HG03432 (cell line): ENCODE results near the gene FAM118B.
A peak's percentile ranks its signal among the peaks of the same experiment; 100 is the strongest.

Experiments
- ATAC-seq: cut with Tn5 transposase; IDR thresholded peaks from one replicate; pipeline ENCODE4 v1.9.1; 2021; ENCODE audit warnings: mild to moderate bottlenecking, moderate library complexity; ENCODE audit not compliant: unreplicated experiment

The FAM118B gene

GRCh38 chr11:126268361-126268707 is 56.8 kb downstream of the FAM118B start:
- ATAC-seq: no peak

DNA sequence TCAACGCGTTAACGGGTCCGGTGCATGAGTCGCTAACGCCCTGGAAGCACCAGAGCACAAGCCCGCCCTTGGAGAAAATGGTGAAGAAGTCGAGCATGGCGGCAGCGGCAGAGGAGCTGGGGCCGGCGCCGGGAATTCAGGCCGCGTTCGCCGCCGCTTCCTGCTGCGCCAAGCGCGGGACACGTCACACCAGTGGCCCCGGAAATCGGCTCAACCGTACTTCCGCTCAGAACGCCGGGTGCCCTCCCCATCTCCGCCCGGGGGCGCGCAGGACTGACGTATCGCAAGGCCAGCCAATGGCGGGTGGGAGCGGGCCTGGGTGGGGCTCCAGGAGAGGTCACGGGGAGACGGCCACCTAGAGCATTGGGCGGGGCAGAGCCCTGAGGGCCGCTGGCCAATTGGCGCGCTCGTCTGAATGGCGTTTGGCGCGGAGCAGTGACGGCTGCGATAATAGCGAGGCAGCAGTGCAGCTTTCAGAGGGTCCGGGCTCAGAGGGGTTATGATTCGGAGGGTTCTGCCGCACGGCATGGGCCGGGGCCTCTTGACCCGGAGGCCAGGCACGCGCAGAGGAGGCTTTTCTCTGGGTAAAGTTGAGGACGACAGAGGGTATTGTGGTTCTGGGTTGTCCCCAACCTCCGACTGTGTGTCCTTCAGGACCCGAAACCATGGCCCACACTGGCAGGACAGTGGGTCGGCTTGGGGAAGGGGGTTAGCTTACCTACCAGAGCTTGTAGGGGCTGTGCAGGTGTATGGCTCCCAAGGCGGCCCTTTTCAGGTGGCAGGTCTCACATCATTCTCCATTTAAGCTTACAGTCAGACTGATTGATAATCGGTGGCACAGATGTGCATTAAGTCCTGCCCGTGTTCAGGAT is 57.4 kb downstream of the FAM118B start, which contains the start of the genes FOXRED1 and SRPRA:
FOXRED1 (plus strand) TSS at position 447 of the 872 bp plus-strand sequence; CDS start at position 500, 53 bp downstream.
SRPRA (minus strand) TSS at position 188 of the 872 bp plus-strand sequence; CDS start at position 97, 91 bp downstream.
- peak; percentile 100 for ATAC-seq

- ATAC-seq: no peak
Observed at GRCh38 chr11:126277322-126277721, 65.7 kb downstream of the FAM118B start.

DNA sequence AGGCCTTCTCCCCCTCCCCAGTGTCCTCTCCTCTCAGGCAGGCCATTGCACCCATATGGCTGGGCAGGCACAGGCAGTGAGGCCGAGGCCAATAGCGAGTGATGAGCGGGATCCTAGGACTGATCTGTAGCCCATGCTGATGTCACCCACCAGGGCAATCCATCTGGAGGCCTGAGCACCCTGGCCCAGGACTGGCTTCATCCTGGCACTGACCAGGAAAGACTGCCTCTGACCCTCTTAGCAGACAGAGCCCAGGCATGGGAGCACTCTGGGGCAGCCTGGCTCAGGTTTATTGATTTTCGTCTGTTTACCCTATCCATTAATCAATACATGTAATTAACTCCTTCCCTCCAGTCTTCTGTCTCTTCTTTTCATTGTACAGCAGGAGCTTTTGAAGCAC is 66.2 kb downstream of the FAM118B start:
- ATAC-seq: no peak

DNA sequence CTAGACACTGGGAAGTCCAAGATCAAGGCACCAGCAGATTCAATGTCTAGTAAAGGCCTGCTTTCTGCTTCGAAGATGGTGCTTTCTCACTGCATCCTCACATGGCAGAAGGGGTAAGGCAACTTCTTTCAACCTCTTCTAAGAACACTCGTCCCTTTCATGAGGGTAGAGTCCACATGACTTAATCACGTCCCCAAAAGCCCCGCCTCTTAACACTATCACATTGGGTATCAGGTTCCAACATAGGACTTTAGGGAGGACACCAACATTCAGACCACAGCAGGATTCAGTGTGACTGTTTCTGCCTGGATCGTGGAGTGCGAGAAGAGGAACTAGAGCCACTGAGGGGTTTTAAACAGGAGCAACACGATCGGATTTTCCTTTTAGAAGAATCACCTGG is 67.6 kb downstream of the FAM118B start:
- no peak for ATAC-seq

DNA sequence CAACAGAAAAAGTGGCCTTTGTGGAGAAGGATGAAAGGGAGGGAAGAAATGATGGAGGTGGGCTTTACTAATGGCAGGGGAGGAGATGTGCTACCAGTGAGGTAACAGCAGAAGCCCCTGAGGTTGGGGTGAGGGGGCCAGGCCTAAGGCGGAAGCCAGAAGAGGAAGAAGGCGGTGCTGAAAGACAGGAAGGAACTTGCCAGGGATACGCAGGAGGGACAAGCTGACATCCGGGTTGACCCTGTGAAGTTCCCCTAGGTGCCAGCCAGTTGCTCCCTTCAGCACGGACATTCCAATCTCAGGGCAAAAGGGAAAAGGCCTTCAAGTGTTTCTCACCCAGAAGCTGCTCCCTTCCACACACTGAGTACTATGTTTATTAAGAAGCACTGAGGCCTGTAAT is 69.0 kb downstream of the FAM118B start:
- no peak for ATAC-seq

DNA sequence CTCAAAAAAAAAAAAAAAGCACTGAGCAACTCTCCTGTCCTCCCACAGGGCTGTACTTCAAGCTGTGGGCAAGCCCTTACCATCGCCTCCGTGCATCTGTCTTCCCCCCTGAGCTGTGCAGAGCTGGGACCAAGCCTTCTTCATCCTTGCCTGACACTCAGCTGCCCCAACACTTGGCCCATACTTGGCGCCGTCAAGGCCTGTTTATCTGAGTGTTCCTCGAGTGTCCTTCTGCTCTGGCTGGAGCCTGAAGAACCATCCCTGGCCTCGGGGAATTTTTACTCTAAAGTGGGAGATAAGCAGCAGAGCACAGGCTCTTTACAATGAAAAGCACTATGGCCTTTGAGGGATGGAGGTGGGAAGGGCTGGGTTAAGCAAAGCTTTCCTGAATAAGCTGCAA is 69.7 kb downstream of the FAM118B start:
- no peak for ATAC-seq

GRCh38 chr11:126281666-126282175 is 70.1 kb downstream of the FAM118B start:
- no peak for ATAC-seq

GRCh38 chr11:126282361-126282735 is 70.8 kb downstream of the FAM118B start:
- ATAC-seq: peak; percentile 29

GRCh38 chr11:126282736-126283591 is 71.4 kb downstream of the FAM118B start, which contains the start of gene TIRAP:
TSS of gene TIRAP (plus strand) at chr11:126283093. CDS start at chr11:126290895, 7,802 bp downstream.
- ATAC-seq: peak; percentile 77

DNA sequence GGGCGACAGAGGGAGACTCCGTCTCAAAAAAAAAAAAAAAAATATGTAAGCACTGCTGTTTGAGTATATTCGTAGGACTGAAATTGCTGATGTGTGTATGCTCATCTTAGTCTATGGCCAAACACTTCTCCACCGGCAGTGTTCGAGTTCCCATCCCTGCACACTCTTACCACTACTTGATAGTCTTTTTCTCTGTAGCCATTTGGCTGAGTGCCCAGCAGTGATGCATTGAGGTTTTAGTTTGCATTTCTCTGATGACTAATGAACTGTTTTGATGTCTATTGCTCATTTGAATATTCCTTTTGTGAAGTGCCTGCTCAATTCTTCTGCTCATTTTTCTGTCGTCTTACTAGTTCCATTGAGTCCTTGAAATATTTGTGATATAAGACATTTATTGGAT is 73.2 kb downstream of the FAM118B start:
- ATAC-seq: peak; percentile 55

GRCh38 chr11:126288237-126288636 is 76.7 kb downstream of the FAM118B start:
- ATAC-seq: no peak

DNA sequence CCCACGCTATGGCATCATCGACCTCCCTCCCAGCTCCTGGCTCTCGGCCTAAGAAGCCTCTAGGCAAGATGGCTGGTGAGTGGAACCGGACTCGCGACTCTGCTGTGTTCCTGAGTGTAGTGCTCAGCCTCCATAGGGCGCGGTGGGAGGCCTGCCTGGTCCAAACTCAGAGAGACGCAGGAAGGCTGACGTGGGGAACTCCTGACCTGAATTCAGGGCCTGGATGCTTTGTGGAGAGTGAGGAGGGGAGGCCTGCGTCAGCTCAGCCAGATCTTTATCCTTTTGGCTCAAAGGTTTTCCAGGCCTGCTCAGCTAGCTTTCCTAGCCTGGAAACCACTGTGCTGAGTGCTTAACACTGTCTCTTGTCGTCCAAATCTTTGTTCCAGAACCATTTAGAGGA is 79.3 kb downstream of the FAM118B start:
- ATAC-seq: no peak

- ATAC-seq: peak; percentile 60
Observed at GRCh38 chr11:126293726-126294125, 82.1 kb downstream of the FAM118B start.

- no peak for ATAC-seq
Observed at GRCh38 chr11:126297004-126297403, 85.4 kb downstream of the FAM118B start.

- peak; percentile 94 for ATAC-seq
Observed at GRCh38 chr11:126303623-126304456, 92.3 kb downstream of the FAM118B start, which contains the start of gene DCPS. TSS of gene DCPS (plus strand) at chr11:126304060. CDS start at chr11:126304081, 21 bp downstream.

DNA sequence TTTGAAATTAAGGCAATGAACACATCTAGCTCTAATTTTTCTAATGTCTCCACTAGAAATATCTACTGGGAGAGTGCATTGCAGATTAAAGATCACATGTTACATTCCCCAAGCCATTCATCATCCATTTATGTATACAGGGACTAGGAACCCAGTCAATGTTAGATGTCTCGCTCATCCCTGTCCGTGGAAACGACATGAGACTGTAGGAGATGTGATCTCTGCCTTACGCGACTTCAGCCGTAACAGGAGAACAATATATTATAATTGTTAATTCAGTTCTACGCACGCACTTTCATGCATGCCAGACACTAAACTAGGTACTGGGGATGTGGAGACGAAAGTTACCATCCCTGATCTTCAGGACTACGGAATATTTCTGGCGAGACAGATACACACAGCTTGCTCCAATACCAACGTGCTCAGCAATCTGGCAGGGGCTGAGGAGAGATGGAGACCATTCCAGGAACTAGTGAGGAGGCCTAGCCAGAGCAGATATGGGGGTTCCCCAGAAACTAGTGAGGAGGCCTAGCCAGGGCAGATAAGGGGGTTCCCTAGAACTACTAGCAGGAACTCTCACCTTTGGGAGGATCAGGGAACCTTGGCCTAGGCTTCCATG is 93.0 kb downstream of the FAM118B start:
- ATAC-seq: peak; percentile 32

DNA sequence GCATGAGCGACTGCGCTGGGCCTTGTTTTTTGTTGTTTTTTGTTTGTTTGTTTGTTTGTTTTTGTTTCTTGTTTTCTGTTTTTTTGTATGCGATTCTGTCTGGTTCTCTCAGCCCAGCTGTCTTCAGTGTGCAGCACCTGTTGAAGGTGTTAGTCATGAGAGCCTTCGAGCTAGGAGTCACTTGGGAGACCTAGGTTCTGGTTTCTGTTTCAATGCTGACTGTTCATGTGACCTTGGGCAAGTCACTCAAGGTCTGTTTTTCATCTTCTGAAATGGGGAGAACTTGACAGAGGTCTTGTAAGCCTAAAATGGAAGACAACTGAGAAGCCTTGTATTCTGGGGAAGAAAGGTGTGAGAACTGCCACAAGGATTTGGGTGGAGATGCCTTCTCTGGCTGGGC is 94.1 kb downstream of the FAM118B start:
- ATAC-seq: peak; percentile 52

GRCh38 chr11:126307706-126308105 is 96.1 kb downstream of the FAM118B start:
- no peak for ATAC-seq

DNA sequence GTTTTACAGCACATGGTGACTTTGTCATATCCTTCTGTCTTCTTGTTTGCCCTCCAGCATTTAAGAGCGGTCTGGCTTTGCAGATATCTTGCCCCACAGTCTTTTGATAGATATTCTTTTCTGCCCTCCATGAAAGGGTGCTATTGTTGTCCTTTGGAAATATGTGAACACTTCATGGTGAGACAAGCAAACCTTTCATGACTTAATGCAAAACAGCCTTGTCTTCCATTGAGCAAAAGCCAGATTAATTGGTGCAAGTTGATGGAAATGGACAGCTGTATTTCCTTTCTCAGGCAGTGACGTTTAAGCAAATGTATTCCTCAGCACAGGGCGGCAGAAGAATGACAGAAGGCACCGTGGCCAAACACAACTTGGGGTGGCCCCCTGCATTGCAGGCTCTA is 96.7 kb downstream of the FAM118B start:
- no peak for ATAC-seq
